Measurements from ENCODE around the gene SPRR4.

DNA sequence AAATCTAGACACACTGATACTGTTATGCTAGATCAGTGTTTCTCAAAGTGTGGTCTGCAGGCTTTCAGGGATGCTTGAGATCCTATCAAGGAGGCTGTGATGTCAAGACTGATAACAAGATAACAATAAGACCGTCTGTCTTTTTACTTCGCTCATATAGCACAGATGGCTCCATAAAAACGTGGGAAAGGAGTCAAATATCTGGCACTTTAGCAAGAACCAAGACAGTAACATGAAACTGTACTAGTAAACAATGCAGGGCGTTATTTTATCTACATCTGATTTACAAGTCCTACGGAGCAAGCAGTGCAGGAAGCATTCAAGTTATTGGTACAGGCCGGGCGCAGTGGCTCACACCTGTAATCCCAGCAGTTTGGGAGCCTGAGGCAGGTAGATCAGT, 27.5 kb downstream of the SPRR4 start:
- TF ChIP-seq, protein P1, sequence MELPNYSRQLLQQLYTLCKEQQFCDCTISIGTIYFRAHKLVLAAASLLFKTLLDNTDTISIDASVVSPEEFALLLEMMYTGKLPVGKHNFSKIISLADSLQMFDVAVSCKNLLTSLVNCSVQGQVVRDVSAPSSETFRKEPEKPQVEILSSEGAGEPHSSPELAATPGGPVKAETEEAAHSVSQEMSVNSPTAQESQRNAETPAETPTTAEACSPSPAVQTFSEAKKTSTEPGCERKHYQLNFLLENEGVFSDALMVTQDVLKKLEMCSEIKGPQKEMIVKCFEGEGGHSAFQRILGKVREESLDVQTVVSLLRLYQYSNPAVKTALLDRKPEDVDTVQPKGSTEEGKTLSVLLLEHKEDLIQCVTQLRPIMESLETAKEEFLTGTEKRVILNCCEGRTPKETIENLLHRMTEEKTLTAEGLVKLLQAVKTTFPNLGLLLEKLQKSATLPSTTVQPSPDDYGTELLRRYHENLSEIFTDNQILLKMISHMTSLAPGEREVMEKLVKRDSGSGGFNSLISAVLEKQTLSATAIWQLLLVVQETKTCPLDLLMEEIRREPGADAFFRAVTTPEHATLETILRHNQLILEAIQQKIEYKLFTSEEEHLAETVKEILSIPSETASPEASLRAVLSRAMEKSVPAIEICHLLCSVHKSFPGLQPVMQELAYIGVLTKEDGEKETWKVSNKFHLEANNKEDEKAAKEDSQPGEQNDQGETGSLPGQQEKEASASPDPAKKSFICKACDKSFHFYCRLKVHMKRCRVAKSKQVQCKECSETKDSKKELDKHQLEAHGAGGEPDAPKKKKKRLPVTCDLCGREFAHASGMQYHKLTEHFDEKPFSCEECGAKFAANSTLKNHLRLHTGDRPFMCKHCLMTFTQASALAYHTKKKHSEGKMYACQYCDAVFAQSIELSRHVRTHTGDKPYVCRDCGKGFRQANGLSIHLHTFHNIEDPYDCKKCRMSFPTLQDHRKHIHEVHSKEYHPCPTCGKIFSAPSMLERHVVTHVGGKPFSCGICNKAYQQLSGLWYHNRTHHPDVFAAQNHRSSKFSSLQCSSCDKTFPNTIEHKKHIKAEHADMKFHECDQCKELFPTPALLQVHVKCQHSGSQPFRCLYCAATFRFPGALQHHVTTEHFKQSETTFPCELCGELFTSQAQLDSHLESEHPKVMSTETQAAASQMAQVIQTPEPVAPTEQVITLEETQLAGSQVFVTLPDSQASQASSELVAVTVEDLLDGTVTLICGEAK (IDR thresholded peaks at IDR 0.05; ENCODE audit: borderline replicate concordance): no peak
- TF ChIP-seq RUNX3 (IDR thresholded peaks at IDR 0.05; ENCODE audit: low read length) (no peak), BCL11A (IDR thresholded peaks at IDR 0.05; ENCODE audit: low read depth, low read length) (no peak), ZNF384 (IDR thresholded peaks at IDR 0.05; ENCODE audit: borderline replicate concordance, low read depth, low read length) (no peak), RCOR1 (conservative IDR thresholded peaks at IDR 0.05; ENCODE audit: low read depth, low read length) (no peak), SREBF2 (IDR thresholded peaks at IDR 0.05; ENCODE audit: low read length) (no peak), POLR2AphosphoS5 (IDR thresholded peaks at IDR 0.05; ENCODE audit: low read length) (no peak), SRF (IDR thresholded peaks at IDR 0.05; ENCODE audit: low read depth in 2 of 2, low read length in 2 of 2) (no peak)
- TF ChIP-seq, protein P2, sequence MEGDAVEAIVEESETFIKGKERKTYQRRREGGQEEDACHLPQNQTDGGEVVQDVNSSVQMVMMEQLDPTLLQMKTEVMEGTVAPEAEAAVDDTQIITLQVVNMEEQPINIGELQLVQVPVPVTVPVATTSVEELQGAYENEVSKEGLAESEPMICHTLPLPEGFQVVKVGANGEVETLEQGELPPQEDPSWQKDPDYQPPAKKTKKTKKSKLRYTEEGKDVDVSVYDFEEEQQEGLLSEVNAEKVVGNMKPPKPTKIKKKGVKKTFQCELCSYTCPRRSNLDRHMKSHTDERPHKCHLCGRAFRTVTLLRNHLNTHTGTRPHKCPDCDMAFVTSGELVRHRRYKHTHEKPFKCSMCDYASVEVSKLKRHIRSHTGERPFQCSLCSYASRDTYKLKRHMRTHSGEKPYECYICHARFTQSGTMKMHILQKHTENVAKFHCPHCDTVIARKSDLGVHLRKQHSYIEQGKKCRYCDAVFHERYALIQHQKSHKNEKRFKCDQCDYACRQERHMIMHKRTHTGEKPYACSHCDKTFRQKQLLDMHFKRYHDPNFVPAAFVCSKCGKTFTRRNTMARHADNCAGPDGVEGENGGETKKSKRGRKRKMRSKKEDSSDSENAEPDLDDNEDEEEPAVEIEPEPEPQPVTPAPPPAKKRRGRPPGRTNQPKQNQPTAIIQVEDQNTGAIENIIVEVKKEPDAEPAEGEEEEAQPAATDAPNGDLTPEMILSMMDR (IDR thresholded peaks at IDR 0.05 in 2 of 3, conservative IDR thresholded peaks at IDR 0.05 in 1 of 3; ENCODE audit: control insufficient read depth in 2 of 3, extremely low read depth in 1 of 3, insufficient read depth in 1 of 3, low read depth in 3 of 3, low read length in 3 of 3): no peak
- TF ChIP-seq, protein P3, sequence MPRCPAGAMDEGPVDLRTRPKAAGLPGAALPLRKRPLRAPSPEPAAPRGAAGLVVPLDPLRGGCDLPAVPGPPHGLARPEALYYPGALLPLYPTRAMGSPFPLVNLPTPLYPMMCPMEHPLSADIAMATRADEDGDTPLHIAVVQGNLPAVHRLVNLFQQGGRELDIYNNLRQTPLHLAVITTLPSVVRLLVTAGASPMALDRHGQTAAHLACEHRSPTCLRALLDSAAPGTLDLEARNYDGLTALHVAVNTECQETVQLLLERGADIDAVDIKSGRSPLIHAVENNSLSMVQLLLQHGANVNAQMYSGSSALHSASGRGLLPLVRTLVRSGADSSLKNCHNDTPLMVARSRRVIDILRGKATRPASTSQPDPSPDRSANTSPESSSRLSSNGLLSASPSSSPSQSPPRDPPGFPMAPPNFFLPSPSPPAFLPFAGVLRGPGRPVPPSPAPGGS (IDR thresholded peaks at IDR 0.05; ENCODE audit: borderline replicate concordance, insufficient read depth, low read depth, low read length, poor library complexity, severe bottlenecking): no peak
- TF ChIP-seq, protein P4, sequence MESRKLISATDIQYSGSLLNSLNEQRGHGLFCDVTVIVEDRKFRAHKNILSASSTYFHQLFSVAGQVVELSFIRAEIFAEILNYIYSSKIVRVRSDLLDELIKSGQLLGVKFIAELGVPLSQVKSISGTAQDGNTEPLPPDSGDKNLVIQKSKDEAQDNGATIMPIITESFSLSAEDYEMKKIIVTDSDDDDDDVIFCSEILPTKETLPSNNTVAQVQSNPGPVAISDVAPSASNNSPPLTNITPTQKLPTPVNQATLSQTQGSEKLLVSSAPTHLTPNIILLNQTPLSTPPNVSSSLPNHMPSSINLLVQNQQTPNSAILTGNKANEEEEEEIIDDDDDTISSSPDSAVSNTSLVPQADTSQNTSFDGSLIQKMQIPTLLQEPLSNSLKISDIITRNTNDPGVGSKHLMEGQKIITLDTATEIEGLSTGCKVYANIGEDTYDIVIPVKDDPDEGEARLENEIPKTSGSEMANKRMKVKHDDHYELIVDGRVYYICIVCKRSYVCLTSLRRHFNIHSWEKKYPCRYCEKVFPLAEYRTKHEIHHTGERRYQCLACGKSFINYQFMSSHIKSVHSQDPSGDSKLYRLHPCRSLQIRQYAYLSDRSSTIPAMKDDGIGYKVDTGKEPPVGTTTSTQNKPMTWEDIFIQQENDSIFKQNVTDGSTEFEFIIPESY (IDR thresholded peaks at IDR 0.05): no peak
- TF ChIP-seq, protein P5, sequence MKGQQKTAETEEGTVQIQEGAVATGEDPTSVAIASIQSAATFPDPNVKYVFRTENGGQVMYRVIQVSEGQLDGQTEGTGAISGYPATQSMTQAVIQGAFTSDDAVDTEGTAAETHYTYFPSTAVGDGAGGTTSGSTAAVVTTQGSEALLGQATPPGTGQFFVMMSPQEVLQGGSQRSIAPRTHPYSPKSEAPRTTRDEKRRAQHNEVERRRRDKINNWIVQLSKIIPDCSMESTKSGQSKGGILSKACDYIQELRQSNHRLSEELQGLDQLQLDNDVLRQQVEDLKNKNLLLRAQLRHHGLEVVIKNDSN (IDR thresholded peaks at IDR 0.05; ENCODE audit: borderline replicate concordance, extremely low read length, insufficient read depth, low read depth, low read length): no peak

Measured in GM12878 (cell line).